SK-N-MC (cell line): Measurements from ENCODE around the gene ZNF23.

Source experiments
- EZH2 ChIP-seq: fragments of 200-600 bp; sonication (generic); IDR thresholded peaks from one replicate; pipeline ENCODE4 v1.6.1; 2017; ENCODE audit warnings: antibody characterized with exemption
- POLR2AphosphoS5 ChIP-seq: IDR thresholded peaks from 2 replicates; pipeline ENCODE4 v1.6.1; 2012; ENCODE audit warnings: mild to moderate bottlenecking, low read depth, low read length, borderline replicate concordance

DNA sequence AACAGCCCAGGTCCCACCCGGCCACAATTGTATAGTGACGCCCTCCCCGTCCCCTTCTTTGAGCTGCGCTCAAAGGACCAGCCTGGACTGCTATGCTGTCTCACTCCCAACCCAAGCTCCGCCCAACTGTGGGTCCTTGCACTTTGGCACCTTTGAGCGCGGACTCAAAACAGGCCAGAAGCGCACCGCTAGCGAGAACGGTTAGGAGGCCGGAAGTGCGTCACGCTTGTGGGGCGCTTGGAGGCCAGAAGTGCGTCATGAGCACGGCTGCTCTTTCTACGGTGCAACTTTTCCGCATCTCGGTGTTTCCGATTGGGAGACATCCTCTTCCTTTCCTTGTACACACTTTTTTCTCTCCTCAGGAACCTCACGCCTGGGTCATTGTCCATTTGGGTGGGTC is 27.1 kb upstream of the ZNF23 start, which contains the start of gene ZNF19:
- TF ChIP-seq POLR2AphosphoS5 (no peak), EZH2 (no peak)
